ENCODE measurements around the gene EDC3.

EDC3 gene

GRCh38 chr15:74584779-74585178 lies 111.0 kb downstream of the EDC3 start:
- no peak for FAIRE-seq
- no peak for DNase-seq (ENCODE audit: low spot score)

DNA sequence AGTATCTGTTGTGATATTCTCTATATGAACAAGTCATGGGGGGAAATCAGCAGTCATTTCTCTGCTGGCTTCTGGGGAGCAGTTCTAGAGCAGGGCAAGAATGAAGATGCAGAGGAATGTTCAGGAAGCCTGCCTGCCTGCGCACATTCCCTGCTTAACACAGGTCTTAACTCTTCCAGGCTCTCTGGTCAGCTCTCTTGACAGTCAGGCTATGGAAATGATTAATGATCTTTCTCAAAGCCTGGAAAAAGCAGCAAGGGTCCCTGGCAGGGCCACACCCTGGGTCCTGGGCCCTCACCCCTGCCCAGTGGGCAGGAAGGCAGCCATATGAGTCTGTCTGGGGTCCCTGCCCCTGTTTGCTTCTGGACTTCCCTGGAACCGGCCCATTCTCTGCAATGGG lies 111.6 kb downstream of the EDC3 start:
- DNase-seq (ENCODE audit: low spot score), result no peak
- FAIRE-seq, result no peak
